PC-3 (cell line): Measurements from ENCODE around the gene ABHD11.

Experiments
- CTCF ChIP-seq: fragments of 300-600 bp; sonication (generic); conservative IDR thresholded peaks from 2 replicates; pipeline ENCODE4 v1.5.1; 2017; ENCODE audit warnings: antibody characterized with exemption, low read depth, mild to moderate bottlenecking, low read length
- EZH2phosphoT487 ChIP-seq: fragments of 300-600 bp; sonication (generic); IDR thresholded peaks from 2 replicates; pipeline ENCODE4 v1.6.1; 2018; ENCODE audit warnings: mild to moderate bottlenecking, antibody characterized with exemption, low read length, borderline replicate concordance

DNA sequence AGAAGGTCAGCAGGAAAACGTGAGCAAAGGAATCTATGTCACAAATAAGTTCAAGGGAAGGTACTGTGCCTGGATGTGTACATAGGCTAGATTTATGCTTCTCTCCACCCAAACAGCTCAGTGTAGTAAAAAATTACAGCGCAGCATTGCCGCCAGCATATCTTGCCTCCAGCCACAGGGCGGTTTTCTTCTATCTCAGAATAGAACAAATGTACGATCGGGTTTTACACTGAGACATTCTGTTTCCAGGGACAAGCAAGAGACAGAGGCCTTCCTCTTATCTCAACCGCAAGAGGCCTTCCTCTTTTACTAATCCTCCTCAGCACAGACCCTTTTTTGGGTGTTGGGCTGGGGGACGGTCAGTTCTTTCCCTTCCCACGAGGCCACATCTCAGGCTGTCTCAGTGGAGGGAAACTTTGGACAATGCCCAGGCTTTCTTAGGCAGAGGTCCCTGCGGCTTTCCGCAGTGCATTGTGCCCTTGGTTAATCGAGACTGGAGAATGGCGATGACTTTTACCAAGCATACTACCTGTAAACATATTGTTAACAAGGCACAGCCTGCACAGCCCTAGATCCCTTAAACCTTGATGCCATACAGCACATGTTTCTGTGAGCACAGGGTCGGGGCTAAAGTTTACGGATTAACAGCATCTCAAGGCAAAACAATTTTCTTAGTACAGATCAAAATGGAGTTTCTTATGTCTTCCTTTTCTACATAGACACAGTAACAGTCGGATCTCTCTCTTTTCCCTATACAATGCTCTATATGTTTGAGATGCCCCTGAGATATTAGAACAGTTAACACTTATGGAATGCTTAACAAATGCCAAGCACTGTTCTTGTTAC lies 11.6 kb upstream of the ABHD11 start:
- TF ChIP-seq CTCF = no peak
- no peak for TF ChIP-seq EZH2phosphoT487
